BLaER1 treated with 17β-estradiol and CSF1 and Interleukin-3, amounts not matched to agents 10 nM and 100 nM (cell line): ENCODE data around the gene TSPAN33.
"Not testable (repeated sequence)": the region's sequence is repeated elsewhere in the genome, so short reads cannot be mapped to it uniquely, and the experiment has no call there.

Experiments
- H3K27ac ChIP-seq, 11 experiments: shearing (Covaris generic); formaldehyde crosslinking; 2 replicates each; pipeline ENCODE4 v1.8.1; 2022
- H3K27me3 ChIP-seq, 11 experiments: shearing (Covaris generic); formaldehyde crosslinking; 2 replicates each; pipeline ENCODE4 v1.8.1; 2022
- H3K36me3 ChIP-seq, 11 experiments: shearing (Covaris generic); formaldehyde crosslinking; 2 replicates each; pipeline ENCODE4 v1.8.1; 2022
- H3K4me1 ChIP-seq, 10 experiments: shearing (Covaris generic); formaldehyde crosslinking; 2 replicates each; pipeline ENCODE4 v1.8.1; 2022
- H3K4me2 ChIP-seq, 11 experiments: shearing (Covaris generic); formaldehyde crosslinking; 2 replicates each; pipeline ENCODE4 v1.8.1; 2022
- H3K4me3 ChIP-seq, 10 experiments: shearing (Covaris generic); formaldehyde crosslinking; 2 replicates each; pipeline ENCODE4 v1.8.1; 2022
- H3K9ac ChIP-seq, 11 experiments: shearing (Covaris generic); formaldehyde crosslinking; 2 replicates each; pipeline ENCODE4 v1.8.1; 2022
- H3K9me3 ChIP-seq, 11 experiments: shearing (Covaris generic); formaldehyde crosslinking; replicated peaks in 1 of 11; 2 replicates each; pipeline ENCODE4 v1.8.1; 2022
- H4K20me1 ChIP-seq, 11 experiments: shearing (Covaris generic); formaldehyde crosslinking; 2 replicates each; pipeline ENCODE4 v1.8.1; 2022
- Cebpa-rat ChIP-seq, 11 experiments: shearing (Covaris generic); IDR thresholded peaks; 2 replicates each; pipeline ENCODE4 v1.8.1; 2022

The TSPAN33 gene

GRCh38 chr7:129169686-129170440 lies 25.4 kb downstream of the TSPAN33 start:
- H3K4me2 ChIP-seq: peak overlapping the region; percentile 57 to 87 (median 70)
- peak overlapping the region; percentile 34 to 65 (median 48); a peak in 17 of 20 replicates for H3K4me3 ChIP-seq
- H3K27ac ChIP-seq: peak overlapping the region in 9 of 11 experiments; percentile 44 to 72 (median 55); a peak in 15 of 22 replicates
- no peaks in the 10 kb centered on the region; a peak in 1 of 22 replicates for H4K20me1 ChIP-seq
- H3K27me3 ChIP-seq: peaks cover 26 to 41% (median 35%) of the 10 kb centered on the region in 11 experiments
- TF ChIP-seq Cebpa-rat (IDR thresholded peaks at IDR 0.05): no peak
- H3K36me3 ChIP-seq: peaks cover 26 to 40% (median 36%) of the 10 kb centered on the region in 11 experiments
- peaks cover 12 to 18% (median 16%) of the 10 kb centered on the region in 10 experiments; a peak in 18 of 20 replicates for H3K4me1 ChIP-seq
- H3K9ac ChIP-seq: peak overlapping the region; percentile 9 to 73 (median 65); a peak in 19 of 22 replicates
- no peaks in the 10 kb centered on the region for H3K9me3 ChIP-seq

- Histone ChIP-seq H3K36me3 (peaks cover 20 to 34% (median 29%) of the 10 kb centered on the region in 11 experiments), H3K4me1 (peaks cover 12 to 18% (median 16%) of the 10 kb centered on the region in 10 experiments; a peak in 18 of 20 replicates), H4K20me1 (no peaks in the 10 kb centered on the region; a peak in 1 of 22 replicates), H3K4me3 (no peak overlapping the region), H3K4me2 (peak overlapping the region in 3 of 11 experiments; percentile 82 to 86 (median 83); a peak in 3 of 22 replicates), H3K27ac (no peak overlapping the region), H3K9ac (no peak overlapping the region), H3K27me3 (peaks cover 26 to 41% (median 35%) of the 10 kb centered on the region in 11 experiments), H3K9me3 (no peaks in the 10 kb centered on the region)
- no peak for TF ChIP-seq Cebpa-rat (IDR thresholded peaks at IDR 0.05)
Measured at GRCh38 chr7:129170441-129171021, 26.0 kb downstream of the TSPAN33 start.

- H3K27ac ChIP-seq, H3K4me2 ChIP-seq, H3K9me3 ChIP-seq, H3K9ac ChIP-seq, H3K36me3 ChIP-seq, H4K20me1 ChIP-seq, H3K4me3 ChIP-seq: not testable (repeated sequence)
- Histone ChIP-seq H3K27me3 (peaks cover 13 to 24% (median 20%) of the 10 kb centered on the region in 11 experiments), H3K4me1 (peaks cover 11 to 16% (median 13%) of the 10 kb centered on the region in 10 experiments; a peak in 18 of 20 replicates)
Measured at GRCh38 chr7:129173861-129174260, 29.4 kb downstream of the TSPAN33 start.

- Histone ChIP-seq H3K36me3 (no peaks in the 10 kb centered on the region), H3K4me1 (no peaks in the 10 kb centered on the region), H3K27ac (no peak overlapping the region), H4K20me1 (no peaks in the 10 kb centered on the region), H3K9ac (no peak overlapping the region), H3K4me3 (no peak overlapping the region), H3K27me3 (no peaks in the 10 kb centered on the region), H3K4me2 (no peak overlapping the region), H3K9me3 (peaks cover 0 to 13% (median 0%) of the 10 kb centered on the region in 11 experiments; a peak in 5 of 22 replicates)
- TF ChIP-seq Cebpa-rat (IDR thresholded peaks at IDR 0.05): no peak
Measured at GRCh38 chr7:129176916-129177710, 32.6 kb downstream of the TSPAN33 start.

- H3K27me3 ChIP-seq: peaks cover 17 to 35% (median 30%) of the 10 kb centered on the region in 11 experiments
- no peak for TF ChIP-seq Cebpa-rat (IDR thresholded peaks at IDR 0.05)
- H3K27ac ChIP-seq: no peak overlapping the region
- H3K9me3 ChIP-seq: peaks cover 0 to 9% (median 0%) of the 10 kb centered on the region in 11 experiments; a peak in 2 of 22 replicates
- H3K9ac ChIP-seq: no peak overlapping the region
- H3K4me1 ChIP-seq: peaks cover 11 to 27% (median 23%) of the 10 kb centered on the region in 10 experiments; a peak in 19 of 20 replicates
- no peak overlapping the region for H3K4me3 ChIP-seq
- peaks cover 0 to 6% (median 0%) of the 10 kb centered on the region in 11 experiments; a peak in 4 of 22 replicates for H4K20me1 ChIP-seq
- no peak overlapping the region for H3K4me2 ChIP-seq
- H3K36me3 ChIP-seq: no peaks in the 10 kb centered on the region
Measured at GRCh38 chr7:129184981-129185670, 40.6 kb downstream of the TSPAN33 start.

- Histone ChIP-seq H4K20me1 (peaks cover 0 to 18% (median 0%) of the 10 kb centered on the region in 11 experiments; a peak in 5 of 22 replicates), H3K4me1 (peaks cover 11 to 41% (median 27%) of the 10 kb centered on the region in 10 experiments; a peak in 19 of 20 replicates), H3K27me3 (peaks cover 21 to 41% (median 38%) of the 10 kb centered on the region in 11 experiments), H3K9ac (no peak overlapping the region), H3K36me3 (peaks cover 0 to under 1% (median 0%) of the 10 kb centered on the region in 11 experiments; a peak in 1 of 22 replicates), H3K4me2 (peak overlapping the region in 7 of 11 experiments; percentile 3 to 43 (median 25); a peak in 8 of 22 replicates), H3K4me3 (no peak overlapping the region), H3K9me3 (no peaks in the 10 kb centered on the region), H3K27ac (no peak overlapping the region)
- TF ChIP-seq Cebpa-rat (IDR thresholded peaks at IDR 0.05): no peak
Measured at GRCh38 chr7:129186749-129187260, 42.3 kb downstream of the TSPAN33 start.

GRCh38 chr7:129187681-129188371 lies 43.3 kb downstream of the TSPAN33 start:
- Histone ChIP-seq H3K9ac (peak overlapping the region; percentile 78 to 91 (median 83); a peak in 19 of 22 replicates), H3K4me2 (peak overlapping the region; percentile 93 to 99 (median 98)), H4K20me1 (peaks cover 0 to 19% (median 0%) of the 10 kb centered on the region in 11 experiments; a peak in 5 of 22 replicates), H3K27ac (peak overlapping the region in 2 of 11 experiments; percentile 76 to 77; a peak in 3 of 22 replicates), H3K27me3 (peaks cover 21 to 41% (median 38%) of the 10 kb centered on the region in 11 experiments), H3K9me3 (no peaks in the 10 kb centered on the region), H3K4me3 (peak overlapping the region; percentile 74 to 89 (median 83)), H3K4me1 (peaks cover 11 to 41% (median 27%) of the 10 kb centered on the region in 10 experiments; a peak in 19 of 20 replicates), H3K36me3 (peaks cover 0 to 11% (median 0%) of the 10 kb centered on the region in 11 experiments; a peak in 3 of 22 replicates)
- TF ChIP-seq Cebpa-rat (IDR thresholded peaks at IDR 0.05): no peak
